ENCODE data around the gene DARS2. TPM values are rescaled to one million over a fixed set of nuclear protein-coding genes. Genes with fewer than 3 reads are reported as not detected.
A peak's percentile ranks its signal among the peaks of the same experiment; 100 is the strongest.

The DARS2 gene, protein sequence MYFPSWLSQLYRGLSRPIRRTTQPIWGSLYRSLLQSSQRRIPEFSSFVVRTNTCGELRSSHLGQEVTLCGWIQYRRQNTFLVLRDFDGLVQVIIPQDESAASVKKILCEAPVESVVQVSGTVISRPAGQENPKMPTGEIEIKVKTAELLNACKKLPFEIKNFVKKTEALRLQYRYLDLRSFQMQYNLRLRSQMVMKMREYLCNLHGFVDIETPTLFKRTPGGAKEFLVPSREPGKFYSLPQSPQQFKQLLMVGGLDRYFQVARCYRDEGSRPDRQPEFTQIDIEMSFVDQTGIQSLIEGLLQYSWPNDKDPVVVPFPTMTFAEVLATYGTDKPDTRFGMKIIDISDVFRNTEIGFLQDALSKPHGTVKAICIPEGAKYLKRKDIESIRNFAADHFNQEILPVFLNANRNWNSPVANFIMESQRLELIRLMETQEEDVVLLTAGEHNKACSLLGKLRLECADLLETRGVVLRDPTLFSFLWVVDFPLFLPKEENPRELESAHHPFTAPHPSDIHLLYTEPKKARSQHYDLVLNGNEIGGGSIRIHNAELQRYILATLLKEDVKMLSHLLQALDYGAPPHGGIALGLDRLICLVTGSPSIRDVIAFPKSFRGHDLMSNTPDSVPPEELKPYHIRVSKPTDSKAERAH
- 20.2 and 21.1 TPM in 2 replicates for total RNA-seq
- long read RNA-seq, transcript DARS2-208 (14 exons, 1,793 nt), result minor isoform, 6 of 125 reads
- long read RNA-seq, transcript DARS2-201 (17 exons, 3,441 nt), result major isoform, 87 of 125 reads
- long read RNA-seq, partial matches to known transcripts, result 8 of 125 reads
- long read RNA-seq, other reads (novel, unspliced or antisense), result 16 of 125 reads

DNA sequence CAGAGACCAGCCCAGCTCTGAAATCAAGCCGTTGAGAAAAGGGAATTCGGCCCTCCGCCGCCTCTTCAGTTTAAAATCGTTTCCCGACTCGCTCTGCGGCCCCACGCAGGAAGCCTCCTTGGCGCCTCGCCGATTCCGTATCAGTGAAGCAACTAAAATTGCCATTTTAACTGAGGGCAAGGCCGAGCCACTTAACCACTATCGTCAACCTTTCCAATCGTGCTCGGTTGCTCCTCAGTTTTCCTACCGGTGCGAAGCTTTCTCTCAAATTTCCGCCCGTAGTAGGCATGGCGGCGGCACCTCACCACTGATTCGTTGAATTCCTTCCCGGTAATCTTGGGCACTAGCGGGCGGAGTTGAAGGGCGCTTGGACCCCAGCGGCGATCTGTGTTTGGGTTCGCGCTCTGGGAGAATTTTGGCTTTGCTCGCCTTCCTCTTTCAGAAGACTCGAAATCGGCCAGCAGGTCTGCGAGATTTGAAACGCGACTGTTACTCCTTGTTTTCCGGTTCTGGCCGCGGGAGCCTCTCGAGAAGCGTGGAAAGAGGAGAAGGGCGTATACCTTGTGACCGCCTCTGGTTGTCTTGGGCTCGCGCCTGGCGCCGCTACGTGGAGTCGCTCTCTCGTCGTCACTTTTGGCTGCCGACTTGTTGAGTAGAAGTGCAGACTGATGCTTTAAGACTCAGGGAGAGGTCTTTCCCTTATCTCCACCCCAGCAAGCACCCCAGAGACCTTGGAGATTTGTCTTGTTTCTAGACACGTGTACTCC, at the start of gene DARS2, which contains the start of gene CENPL:
Gene DARS2, plus strand, starts transcription at position 359 of the 767 bp plus-strand sequence. CDS start 557 bp downstream, outside the sequence.
Gene CENPL, minus strand, starts transcription at position 569 of the 767 bp plus-strand sequence. CDS start 13,584 bp downstream, outside the sequence.
- TF ChIP-seq, protein P1, sequence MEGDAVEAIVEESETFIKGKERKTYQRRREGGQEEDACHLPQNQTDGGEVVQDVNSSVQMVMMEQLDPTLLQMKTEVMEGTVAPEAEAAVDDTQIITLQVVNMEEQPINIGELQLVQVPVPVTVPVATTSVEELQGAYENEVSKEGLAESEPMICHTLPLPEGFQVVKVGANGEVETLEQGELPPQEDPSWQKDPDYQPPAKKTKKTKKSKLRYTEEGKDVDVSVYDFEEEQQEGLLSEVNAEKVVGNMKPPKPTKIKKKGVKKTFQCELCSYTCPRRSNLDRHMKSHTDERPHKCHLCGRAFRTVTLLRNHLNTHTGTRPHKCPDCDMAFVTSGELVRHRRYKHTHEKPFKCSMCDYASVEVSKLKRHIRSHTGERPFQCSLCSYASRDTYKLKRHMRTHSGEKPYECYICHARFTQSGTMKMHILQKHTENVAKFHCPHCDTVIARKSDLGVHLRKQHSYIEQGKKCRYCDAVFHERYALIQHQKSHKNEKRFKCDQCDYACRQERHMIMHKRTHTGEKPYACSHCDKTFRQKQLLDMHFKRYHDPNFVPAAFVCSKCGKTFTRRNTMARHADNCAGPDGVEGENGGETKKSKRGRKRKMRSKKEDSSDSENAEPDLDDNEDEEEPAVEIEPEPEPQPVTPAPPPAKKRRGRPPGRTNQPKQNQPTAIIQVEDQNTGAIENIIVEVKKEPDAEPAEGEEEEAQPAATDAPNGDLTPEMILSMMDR (IDR thresholded peaks at IDR 0.05; ENCODE audit: unreplicated experiment), result no peak
- peak within 1 kb of the TSS; percentile 96 for H3K4me3 Mint-ChIP-seq (ENCODE audit: low read depth)
- peak within 1 kb of the TSS; percentile 99 for H3K27ac Mint-ChIP-seq
- no peaks in the 10 kb centered on the region for H3K27me3 Mint-ChIP-seq
- no peaks in the 10 kb centered on the region for H3K9me3 Mint-ChIP-seq (ENCODE audit: low read depth)
- peaks cover 18% of the 10 kb centered on the region for H3K4me1 Mint-ChIP-seq (ENCODE audit: low read depth)
- DNase-seq (ENCODE audit: low spot score, unreplicated experiment), result peak; percentile 74
- H3K36me3 Mint-ChIP-seq (ENCODE audit: insufficient read depth), result no peaks in the 10 kb centered on the region

DNA sequence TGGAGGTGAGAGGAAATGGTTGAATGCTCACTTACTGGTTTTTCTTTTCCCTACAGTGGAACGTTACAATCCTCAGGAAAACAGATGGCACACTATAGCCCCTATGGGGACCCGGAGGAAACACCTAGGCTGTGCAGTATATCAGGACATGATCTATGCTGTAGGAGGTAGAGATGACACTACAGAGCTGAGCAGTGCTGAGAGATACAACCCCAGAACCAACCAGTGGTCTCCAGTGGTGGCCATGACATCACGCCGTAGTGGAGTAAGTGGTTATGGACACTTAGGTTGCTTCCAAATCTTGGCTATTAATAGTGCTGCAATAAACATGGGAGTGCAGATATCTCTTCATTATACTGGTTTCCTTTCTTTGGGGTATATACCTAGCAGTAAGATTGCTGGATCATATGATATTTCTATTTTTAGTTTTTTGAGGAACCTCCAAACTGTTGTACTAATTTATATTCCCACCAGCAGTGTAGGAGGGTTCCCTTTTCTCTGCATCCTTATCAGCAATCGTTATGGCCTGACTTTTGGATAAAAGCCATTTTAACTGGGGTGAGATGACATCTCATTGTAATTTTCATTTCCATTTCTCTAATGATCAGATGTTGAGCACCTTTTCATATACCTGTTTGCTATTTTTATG, 48.8 kb upstream of the DARS2 start:
- TF ChIP-seq, protein P1 (IDR thresholded peaks at IDR 0.05; ENCODE audit: unreplicated experiment), result no peak
- Mint-ChIP-seq H3K9me3 (ENCODE audit: low read depth) (peaks cover 11% of the 10 kb centered on the region), H3K27me3 (no peaks in the 10 kb centered on the region), H3K27ac (no peak overlapping the region), H3K36me3 (ENCODE audit: insufficient read depth) (peaks cover 39% of the 10 kb centered on the region), H3K4me3 (ENCODE audit: low read depth) (no peak overlapping the region), H3K4me1 (ENCODE audit: low read depth) (peaks cover 7% of the 10 kb centered on the region)
- no peak for DNase-seq (ENCODE audit: low spot score, unreplicated experiment)

DNA sequence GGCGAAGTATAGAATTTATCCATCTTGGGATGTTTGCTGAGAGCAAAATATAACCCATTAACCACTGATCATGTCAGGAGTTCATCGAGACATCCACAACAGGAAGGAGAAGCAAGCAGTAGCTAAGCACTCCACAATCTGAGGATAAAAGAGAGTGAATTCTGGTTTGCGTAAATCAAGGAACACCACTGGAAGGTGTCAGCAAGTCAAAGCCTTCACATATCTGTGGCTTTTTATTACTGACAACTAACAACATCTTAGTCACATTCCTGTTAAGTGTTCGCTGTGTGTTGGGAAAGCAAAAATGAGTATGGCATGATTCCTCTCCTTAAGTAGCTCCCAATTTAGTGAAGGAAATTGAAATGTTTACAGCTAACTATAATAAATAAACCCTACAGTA, 44.5 kb upstream of the DARS2 start:
- H3K4me1 Mint-ChIP-seq (ENCODE audit: low read depth), result peaks cover 5% of the 10 kb centered on the region
- peaks cover 46% of the 10 kb centered on the region for H3K36me3 Mint-ChIP-seq (ENCODE audit: insufficient read depth)
- H3K27me3 Mint-ChIP-seq, result no peaks in the 10 kb centered on the region
- no peak overlapping the region for H3K27ac Mint-ChIP-seq
- no peak overlapping the region for H3K4me3 Mint-ChIP-seq (ENCODE audit: low read depth)
- H3K9me3 Mint-ChIP-seq (ENCODE audit: low read depth), result peaks cover 11% of the 10 kb centered on the region
- TF ChIP-seq, protein P1 (IDR thresholded peaks at IDR 0.05; ENCODE audit: unreplicated experiment), result no peak
- no peak for DNase-seq (ENCODE audit: low spot score, unreplicated experiment)

DNA sequence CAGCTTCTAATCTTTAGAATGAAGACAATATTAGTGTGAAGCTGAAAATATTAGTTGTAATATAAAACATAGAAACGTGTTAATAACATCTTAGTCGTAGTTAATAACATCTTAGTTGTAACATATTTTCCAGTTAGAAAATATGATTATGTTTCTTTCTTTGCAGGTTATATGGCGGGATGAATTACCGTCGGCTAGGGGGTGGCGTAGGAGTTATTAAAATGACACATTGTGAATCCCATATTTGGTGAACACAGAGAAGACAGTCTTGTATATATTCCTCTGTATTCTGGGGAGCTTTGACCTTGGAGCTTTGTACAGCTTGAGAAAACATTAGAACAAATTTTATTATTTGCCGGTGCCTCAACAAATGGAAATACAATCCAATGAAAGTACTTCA, 39.5 kb upstream of the DARS2 start:
- H3K27ac Mint-ChIP-seq, result no peak overlapping the region
- TF ChIP-seq, protein P1 (IDR thresholded peaks at IDR 0.05; ENCODE audit: unreplicated experiment), result no peak
- no peaks in the 10 kb centered on the region for H3K9me3 Mint-ChIP-seq (ENCODE audit: low read depth)
- H3K36me3 Mint-ChIP-seq (ENCODE audit: insufficient read depth), result peaks cover 15% of the 10 kb centered on the region
- H3K27me3 Mint-ChIP-seq, result no peaks in the 10 kb centered on the region
- H3K4me1 Mint-ChIP-seq (ENCODE audit: low read depth), result no peaks in the 10 kb centered on the region
- no peak overlapping the region for H3K4me3 Mint-ChIP-seq (ENCODE audit: low read depth)
- no peak for DNase-seq (ENCODE audit: low spot score, unreplicated experiment)
